Neural crest cell (in vitro differentiated cells): ENCODE measurements around the gene MTMR3. TPM values are rescaled to one million over a fixed set of nuclear protein-coding genes. Genes with fewer than 3 reads are reported as not detected.
"Not testable (repeated sequence)": the region's sequence is repeated elsewhere in the genome, so short reads cannot be mapped to it uniquely, and the experiment has no call there.

Experiments
- DNase-seq: peaks from one replicate; pipeline ENCODE4 v3.0.0; 2021; ENCODE audit warnings: low read depth, mixed read lengths, low spot score
- H3K27ac Mint-ChIP-seq: one replicate; pipeline ENCODE4 v1.8.0; 2021; ENCODE audit warnings: mild to moderate bottlenecking, mixed read lengths; ENCODE audit not compliant: unreplicated experiment
- H3K27me3 Mint-ChIP-seq: 2 replicates; pipeline ENCODE4 v1.8.0; 2021; ENCODE audit warnings: low read depth, mild to moderate bottlenecking, mixed read lengths
- H3K36me3 Mint-ChIP-seq: 2 replicates; pipeline ENCODE4 v1.8.0; 2021; ENCODE audit warnings: low read depth, mild to moderate bottlenecking, mixed read lengths
- H3K4me1 Mint-ChIP-seq: 2 replicates; pipeline ENCODE4 v1.8.0; 2021; ENCODE audit warnings: mixed read lengths
- H3K4me3 Mint-ChIP-seq: one replicate; pipeline ENCODE4 v1.8.0; 2021; ENCODE audit warnings: mild to moderate bottlenecking, mixed read lengths
- H3K9me3 Mint-ChIP-seq: 2 replicates; pipeline ENCODE4 v1.8.0; 2021; ENCODE audit warnings: mixed read lengths
- CTCF ChIP-seq: fragments of 200-600 bp; sonication (generic); conservative IDR thresholded peaks from 2 replicates; pipeline ENCODE4 v1.5.0; 2021; ENCODE audit warnings: antibody characterized with exemption, mild to moderate bottlenecking
- total RNA-seq: library from RNA; stranded (reverse); gene quantifications from 2 replicates; pipeline ENCODE4 v1.2.1, GENCODE V29; 2021

MTMR3 gene
- total RNA-seq, 1 donor from 2014 or later, result 35.3 TPM

DNA sequence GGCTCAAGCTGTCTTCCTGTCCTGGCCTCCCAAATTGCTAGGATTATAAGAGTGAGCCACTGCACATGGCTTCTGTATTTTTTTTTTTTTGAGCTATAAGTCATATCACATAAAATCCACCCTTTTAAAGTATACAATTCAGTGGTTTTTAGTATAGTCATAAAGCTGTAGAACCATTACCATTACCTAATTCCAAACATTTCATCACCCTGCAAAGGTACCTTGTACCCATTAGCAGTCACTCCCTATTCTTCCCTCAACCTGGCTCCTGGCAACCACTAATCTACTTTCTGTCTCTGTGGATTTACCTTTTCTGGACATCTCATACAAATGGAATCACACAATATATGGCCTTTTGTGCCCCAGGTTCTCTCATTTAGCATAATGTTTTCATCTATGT, 84.5 kb downstream of the MTMR3 start:
- Mint-ChIP-seq H3K27me3 (no peaks in the 10 kb centered on the region), H3K4me1 (peaks cover 8% of the 10 kb centered on the region), H3K27ac (no peak overlapping the region), H3K9me3 (no peaks in the 10 kb centered on the region), H3K4me3 (no peak overlapping the region), H3K36me3 (no peaks in the 10 kb centered on the region)
- no peak for DNase-seq
- no peak for TF ChIP-seq CTCF

- no peak for TF ChIP-seq CTCF
- Mint-ChIP-seq H3K4me1 (peaks cover 8% of the 10 kb centered on the region), H3K27me3 (no peaks in the 10 kb centered on the region), H3K4me3 (no peak overlapping the region), H3K27ac (no peak overlapping the region), H3K9me3 (no peaks in the 10 kb centered on the region), H3K36me3 (no peaks in the 10 kb centered on the region)
- DNase-seq, result no peak
These were observed 88.6 kb downstream of the MTMR3 start for GRCh38 chr22:29971607-29972006.

GRCh38 chr22:29972121-29972520, 89.1 kb downstream of the MTMR3 start:
- H3K9me3 Mint-ChIP-seq, result no peaks in the 10 kb centered on the region
- no peak for TF ChIP-seq CTCF
- no peaks in the 10 kb centered on the region for H3K36me3 Mint-ChIP-seq
- peaks cover 8% of the 10 kb centered on the region for H3K4me1 Mint-ChIP-seq
- H3K4me3 Mint-ChIP-seq, result no peak overlapping the region
- H3K27me3 Mint-ChIP-seq, result no peaks in the 10 kb centered on the region
- DNase-seq, result no peak
- no peak overlapping the region for H3K27ac Mint-ChIP-seq

DNA sequence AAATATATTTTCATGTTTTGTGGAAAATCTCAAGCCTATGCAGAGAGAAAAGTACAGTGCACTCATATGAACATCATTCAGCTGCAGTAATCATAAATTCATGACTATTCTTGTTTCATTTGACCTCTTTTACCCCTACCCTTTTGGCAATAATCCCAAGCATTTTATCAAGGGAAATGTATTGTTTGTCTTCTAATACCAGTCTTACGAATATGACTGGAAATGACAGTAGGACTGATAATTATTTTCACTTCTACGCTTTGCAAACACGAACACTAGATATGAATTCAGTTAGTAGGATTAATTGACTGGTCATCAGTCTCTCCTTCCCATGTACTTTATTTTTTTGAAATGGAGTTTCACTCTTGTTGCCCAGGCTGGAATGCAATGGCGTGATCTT, 90.3 kb downstream of the MTMR3 start:
- Mint-ChIP-seq H3K27me3 (no peaks in the 10 kb centered on the region), H3K36me3 (no peaks in the 10 kb centered on the region), H3K9me3 (no peaks in the 10 kb centered on the region), H3K27ac (no peak overlapping the region), H3K4me1 (peaks cover 8% of the 10 kb centered on the region), H3K4me3 (no peak overlapping the region)
- no peak for DNase-seq
- no peak for TF ChIP-seq CTCF

DNA sequence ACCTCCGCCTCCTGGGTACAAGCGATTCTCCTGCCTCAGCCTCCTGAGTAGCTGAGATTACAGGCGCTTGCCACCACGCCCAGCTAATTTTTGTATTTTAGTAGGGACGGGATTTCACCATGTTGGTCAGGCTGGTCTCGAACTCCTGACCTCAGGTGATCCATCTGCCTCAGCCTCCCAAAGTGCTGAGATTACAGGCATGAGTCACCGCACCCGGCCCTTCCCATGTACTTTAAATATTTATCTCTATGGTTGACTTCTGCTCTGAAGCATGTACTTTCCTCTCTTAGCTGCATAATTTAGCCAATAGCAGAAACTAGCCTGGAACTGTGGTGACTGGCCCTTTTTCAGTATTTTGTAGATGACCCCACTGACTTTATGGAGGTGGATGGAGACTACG, 90.7 kb downstream of the MTMR3 start:
- not testable (repeated sequence) for H3K4me3 Mint-ChIP-seq, DNase-seq, H3K9me3 Mint-ChIP-seq, H3K27ac Mint-ChIP-seq, H3K27me3 Mint-ChIP-seq, H3K36me3 Mint-ChIP-seq, H3K4me1 Mint-ChIP-seq

- Mint-ChIP-seq H3K9me3 (no peaks in the 10 kb centered on the region), H3K27ac (no peak overlapping the region), H3K27me3 (no peaks in the 10 kb centered on the region), H3K36me3 (no peaks in the 10 kb centered on the region), H3K4me3 (no peak overlapping the region), H3K4me1 (peaks cover 8% of the 10 kb centered on the region)
- no peak for TF ChIP-seq CTCF
- no peak for DNase-seq
These were observed 92.5 kb downstream of the MTMR3 start for GRCh38 chr22:29975494-29975893.
